ENCODE results near the gene C2CD4A.

C2CD4A gene

DNA sequence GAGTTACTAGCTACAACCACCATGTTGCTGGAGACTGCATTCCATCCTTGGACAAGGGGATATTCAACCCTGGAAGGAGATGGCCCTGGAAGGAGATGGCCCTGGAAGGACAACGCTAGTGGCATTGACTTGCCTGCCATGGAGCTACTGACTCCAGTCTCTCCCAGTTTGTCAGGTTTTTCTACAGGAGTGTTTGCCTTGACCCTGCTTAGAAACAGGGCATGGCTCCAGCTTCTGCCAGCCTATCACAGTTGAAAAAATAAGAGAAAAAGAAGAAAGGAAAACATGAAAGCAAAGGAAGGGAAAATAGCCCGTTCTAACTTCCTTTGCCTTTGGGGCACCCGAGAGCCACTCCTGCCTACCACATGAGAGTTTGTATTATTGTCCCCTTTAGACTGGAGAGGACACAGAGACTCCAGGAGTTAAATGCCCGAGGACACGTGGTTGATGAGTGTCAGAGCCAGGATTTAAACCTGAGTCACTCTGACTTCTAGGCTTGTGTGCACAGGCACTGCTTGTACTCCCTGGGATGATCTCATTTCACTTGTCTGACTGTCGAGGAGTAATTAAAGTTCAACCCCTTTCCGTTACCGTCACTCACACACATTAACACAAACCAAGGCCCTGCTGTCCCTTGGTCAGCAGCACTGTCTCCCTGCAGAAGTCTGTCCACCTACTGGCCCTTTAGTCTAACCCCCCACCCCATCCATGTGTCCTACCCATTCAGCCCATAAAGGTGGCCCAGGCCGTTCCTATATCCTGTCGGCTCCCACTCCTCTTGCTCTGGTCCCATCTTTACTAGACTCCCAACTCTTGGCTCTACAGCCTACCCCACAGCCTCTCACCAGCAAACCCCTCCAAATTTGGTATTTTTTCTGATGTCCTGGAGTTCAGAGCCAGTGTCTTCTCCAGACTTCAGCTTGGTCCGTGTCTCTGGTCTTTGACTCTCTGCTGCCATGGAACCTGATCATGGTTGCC is 46.1 kb downstream of the C2CD4A start:
- H3K36me3 ChIP-seq, result no peaks in the 10 kb centered on the region
- TF ChIP-seq, protein P1, sequence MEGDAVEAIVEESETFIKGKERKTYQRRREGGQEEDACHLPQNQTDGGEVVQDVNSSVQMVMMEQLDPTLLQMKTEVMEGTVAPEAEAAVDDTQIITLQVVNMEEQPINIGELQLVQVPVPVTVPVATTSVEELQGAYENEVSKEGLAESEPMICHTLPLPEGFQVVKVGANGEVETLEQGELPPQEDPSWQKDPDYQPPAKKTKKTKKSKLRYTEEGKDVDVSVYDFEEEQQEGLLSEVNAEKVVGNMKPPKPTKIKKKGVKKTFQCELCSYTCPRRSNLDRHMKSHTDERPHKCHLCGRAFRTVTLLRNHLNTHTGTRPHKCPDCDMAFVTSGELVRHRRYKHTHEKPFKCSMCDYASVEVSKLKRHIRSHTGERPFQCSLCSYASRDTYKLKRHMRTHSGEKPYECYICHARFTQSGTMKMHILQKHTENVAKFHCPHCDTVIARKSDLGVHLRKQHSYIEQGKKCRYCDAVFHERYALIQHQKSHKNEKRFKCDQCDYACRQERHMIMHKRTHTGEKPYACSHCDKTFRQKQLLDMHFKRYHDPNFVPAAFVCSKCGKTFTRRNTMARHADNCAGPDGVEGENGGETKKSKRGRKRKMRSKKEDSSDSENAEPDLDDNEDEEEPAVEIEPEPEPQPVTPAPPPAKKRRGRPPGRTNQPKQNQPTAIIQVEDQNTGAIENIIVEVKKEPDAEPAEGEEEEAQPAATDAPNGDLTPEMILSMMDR (IDR thresholded peaks at IDR 0.05; ENCODE audit: low read depth, low read length), result no peak
- H3K27me3 ChIP-seq, result no peaks in the 10 kb centered on the region
- H3K4me3 ChIP-seq (ENCODE audit: low read depth, low read length), result no peak overlapping the region
- peaks cover 35% of the 10 kb centered on the region for H3K4me1 ChIP-seq
- no peak for DNase-seq
- no peaks in the 10 kb centered on the region for H3K9me3 ChIP-seq

DNA sequence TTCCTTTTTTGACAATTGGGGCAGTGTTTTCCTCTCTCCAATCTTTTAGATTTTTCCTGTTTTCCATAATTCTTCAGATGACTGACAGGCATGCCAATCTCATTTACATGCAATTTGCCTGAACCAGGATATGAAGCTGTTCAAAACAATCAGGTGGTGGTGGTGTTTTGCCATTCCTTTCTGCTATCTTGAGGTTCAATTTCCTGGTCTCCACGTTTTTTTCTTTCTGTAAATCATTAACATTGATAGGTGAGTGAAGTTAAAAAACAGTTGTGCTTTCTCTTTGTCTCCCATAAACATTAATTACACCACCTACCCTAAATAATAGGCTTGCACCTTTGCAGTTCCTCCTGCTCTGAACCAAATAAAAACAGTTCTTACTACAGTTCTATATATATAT is 49.1 kb downstream of the C2CD4A start:
- TF ChIP-seq, protein P1 (IDR thresholded peaks at IDR 0.05; ENCODE audit: low read depth, low read length), result no peak
- peaks cover 19% of the 10 kb centered on the region for H3K4me1 ChIP-seq
- no peak for DNase-seq
- no peaks in the 10 kb centered on the region for H3K9me3 ChIP-seq
- H3K27me3 ChIP-seq, result no peaks in the 10 kb centered on the region
- no peaks in the 10 kb centered on the region for H3K36me3 ChIP-seq
- H3K4me3 ChIP-seq (ENCODE audit: low read depth, low read length), result no peak overlapping the region

DNA sequence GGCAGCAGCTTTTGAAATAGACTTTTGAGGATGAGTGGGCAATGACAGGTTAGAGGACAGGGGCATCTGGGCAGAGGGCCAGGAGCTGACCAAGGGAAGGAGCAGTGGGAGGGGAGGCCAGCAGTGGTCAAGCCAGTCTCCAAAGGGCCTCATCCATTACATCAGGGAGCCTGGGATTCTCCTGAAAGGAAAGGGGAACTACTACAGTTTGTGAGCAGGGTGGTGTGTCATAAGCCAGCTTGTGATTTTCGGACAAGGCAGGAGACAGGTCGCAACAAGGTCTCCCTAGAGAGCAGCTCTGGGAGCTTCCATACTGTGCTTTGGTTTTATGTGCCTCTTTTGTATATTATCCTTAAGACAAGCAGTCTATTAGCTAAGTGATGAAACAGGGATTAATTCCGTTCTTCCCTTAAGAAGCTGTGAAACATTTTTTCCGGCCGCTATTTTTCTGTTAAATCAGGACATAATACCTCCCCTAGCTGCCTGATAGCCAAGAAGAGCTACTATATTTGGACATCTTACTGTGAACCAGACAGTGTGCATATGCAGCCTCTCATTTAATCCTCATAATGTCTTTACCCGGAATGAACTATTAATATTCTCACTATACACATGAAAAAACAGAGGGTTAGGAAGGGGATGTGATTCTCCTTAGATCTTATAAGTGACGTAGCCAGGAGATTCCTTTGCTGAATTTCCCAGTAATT is 51.9 kb downstream of the C2CD4A start:
- H3K9me3 ChIP-seq, result no peaks in the 10 kb centered on the region

DNA sequence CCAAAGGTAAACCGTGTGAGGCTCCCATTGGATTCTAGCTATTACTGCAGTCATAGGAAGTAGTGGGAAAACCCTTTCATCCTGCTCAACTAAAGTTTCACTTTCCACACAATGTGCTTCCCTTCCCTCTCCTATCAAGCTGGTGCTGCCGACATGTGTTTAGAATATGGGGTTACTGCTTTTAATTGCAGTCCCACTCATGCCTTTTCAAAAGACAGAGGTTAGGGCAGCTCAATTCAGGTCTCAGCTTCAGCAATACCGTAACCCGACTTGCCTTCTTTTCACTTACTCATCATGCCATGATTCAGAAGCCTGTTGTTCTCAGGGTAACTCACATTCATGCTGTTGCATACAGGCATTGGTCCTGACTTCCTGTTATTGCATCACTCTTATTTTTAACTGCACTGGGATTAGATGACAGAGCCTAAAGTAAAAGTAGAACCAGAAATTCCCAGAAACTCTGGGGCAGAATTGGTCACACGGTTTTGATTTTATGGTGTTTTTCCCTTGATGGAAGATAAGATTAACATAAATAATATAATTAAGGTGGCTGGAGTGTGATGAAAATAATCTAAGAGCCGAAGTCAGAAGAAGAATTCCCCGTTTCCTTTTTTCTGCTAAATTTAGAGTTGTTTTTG is 52.6 kb downstream of the C2CD4A start:
- no peak for DNase-seq
- no peaks in the 10 kb centered on the region for H3K36me3 ChIP-seq
- H3K9me3 ChIP-seq, result no peaks in the 10 kb centered on the region
- H3K4me3 ChIP-seq (ENCODE audit: low read depth, low read length), result no peak overlapping the region
- peaks cover 6% of the 10 kb centered on the region for H3K4me1 ChIP-seq
- H3K27me3 ChIP-seq, result no peaks in the 10 kb centered on the region
- TF ChIP-seq, protein P1 (IDR thresholded peaks at IDR 0.05; ENCODE audit: low read depth, low read length), result no peak

More for the DNA sequence above, 51.9 kb downstream of the C2CD4A start:
- no peak overlapping the region for H3K4me3 ChIP-seq (ENCODE audit: low read depth, low read length)
- TF ChIP-seq, protein P1 (IDR thresholded peaks at IDR 0.05; ENCODE audit: low read depth, low read length), result no peak
- no peaks in the 10 kb centered on the region for H3K27me3 ChIP-seq
- no peaks in the 10 kb centered on the region for H3K36me3 ChIP-seq
- no peak for DNase-seq
- peaks cover 6% of the 10 kb centered on the region for H3K4me1 ChIP-seq

DNA sequence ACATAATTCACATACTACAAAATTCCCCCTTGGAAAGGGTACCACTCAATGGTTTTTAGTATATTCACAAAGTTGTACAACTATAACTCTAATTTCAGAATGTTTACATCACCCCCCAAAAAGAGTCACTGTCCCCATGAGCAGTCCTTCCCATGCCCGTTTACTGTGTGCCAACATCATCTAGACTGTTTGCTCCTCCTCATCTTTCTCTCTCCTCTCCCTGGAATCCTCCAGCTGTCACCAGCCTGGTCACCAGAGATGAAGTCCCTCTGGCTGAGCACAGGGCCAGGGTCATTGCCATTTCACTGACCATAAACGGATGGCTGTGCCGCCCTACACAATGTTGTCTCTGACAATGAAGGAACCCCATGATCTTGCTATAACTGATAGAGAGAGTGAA is 53.1 kb downstream of the C2CD4A start:
- no peak for DNase-seq
- TF ChIP-seq, protein P1 (IDR thresholded peaks at IDR 0.05; ENCODE audit: low read depth, low read length), result no peak
- H3K9me3 ChIP-seq, result no peaks in the 10 kb centered on the region
- H3K27me3 ChIP-seq, result no peaks in the 10 kb centered on the region
- peaks cover 9% of the 10 kb centered on the region for H3K4me1 ChIP-seq
- H3K4me3 ChIP-seq (ENCODE audit: low read depth, low read length), result no peak overlapping the region
- H3K36me3 ChIP-seq, result no peaks in the 10 kb centered on the region

Measured in BE2C (cell line).